SKM-1 treated with dmso at 0.1 percent for 144 hours (cell line): ENCODE results near the gene NOL12.
"Not testable (repeated sequence)": the region's sequence is repeated elsewhere in the genome, so short reads cannot be mapped to it uniquely, and the experiment has no call there.

Experiments used
- DNase-seq: peaks from one replicate; lab custom pipeline; 2025; ENCODE audit not compliant: unreplicated experiment; lab: John Stamatoyannopoulos, UW

NOL12 gene

DNA sequence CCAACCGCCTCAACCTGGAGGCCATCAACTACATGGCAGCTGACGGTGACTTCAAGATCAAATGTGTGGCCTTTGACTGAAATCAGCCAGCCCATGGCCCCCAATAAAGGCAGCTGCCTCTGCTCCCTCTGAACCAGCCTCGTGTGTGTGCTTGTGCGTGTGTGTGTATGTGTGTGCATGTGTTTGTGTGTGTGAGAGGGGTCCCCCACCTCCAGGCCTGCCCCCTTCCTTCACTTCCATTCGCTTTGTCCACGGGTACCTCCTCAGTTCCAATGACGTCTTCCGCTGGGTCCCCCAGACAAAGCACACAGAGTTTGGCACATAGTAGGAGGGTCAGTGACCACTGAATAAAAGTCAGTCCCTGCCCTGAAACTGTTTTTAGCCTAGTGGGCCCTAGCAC is 6.5 kb upstream of the NOL12 start:
- DNase-seq = no peak

DNA sequence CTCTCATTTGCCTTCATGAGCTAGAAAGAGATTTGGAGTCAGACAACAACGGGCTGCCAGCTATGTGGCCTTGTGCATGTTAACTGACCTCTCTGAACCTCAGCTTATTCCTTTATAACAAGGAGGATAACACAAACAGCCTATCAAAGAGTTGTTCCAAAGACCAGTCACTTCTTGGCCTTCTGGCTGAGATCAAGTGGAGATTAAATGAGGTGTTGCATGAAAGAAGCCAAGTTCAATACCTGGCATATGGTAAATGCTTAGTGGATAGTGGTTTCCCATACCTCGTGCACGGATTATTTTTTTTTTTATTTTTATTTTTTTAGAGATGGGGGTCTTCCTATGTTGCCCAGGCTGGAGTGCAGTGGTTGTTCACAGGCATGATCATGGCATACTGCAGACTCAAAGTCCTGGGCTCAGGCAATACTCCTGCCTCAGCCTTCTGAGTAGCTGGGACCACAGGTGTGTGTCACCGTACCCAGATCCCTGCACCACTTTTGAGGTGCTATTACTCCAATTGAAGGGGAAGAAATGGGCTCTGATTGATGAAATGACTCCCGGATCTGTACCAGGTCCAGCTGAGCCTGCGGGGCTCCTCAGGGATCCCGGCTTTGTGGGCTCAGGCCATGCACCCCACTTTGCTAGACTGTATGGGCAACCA is 5.8 kb upstream of the NOL12 start:
- no peak for DNase-seq

DNA sequence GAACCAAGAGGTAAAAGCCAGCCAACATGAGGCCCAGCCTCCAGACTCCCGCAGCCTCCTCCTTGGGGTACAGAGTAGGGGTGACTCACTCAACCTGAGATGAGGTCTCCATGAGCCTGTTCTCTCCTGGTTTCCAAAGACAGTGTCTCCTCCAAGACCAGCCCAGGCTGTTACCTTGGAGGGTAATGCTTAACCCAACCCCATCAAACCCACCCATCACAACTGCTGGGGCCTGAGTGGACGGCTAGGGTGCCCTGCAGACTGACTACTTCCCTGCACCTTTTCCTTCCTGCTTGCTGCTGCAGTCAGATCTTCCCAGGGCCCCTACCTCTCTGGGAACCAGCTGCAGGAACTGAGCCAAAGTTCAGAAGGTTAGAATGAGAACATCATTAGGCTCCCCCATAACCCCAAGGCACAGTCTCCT is 5.1 kb upstream of the NOL12 start:
- DNase-seq = peak; percentile 5

DNA sequence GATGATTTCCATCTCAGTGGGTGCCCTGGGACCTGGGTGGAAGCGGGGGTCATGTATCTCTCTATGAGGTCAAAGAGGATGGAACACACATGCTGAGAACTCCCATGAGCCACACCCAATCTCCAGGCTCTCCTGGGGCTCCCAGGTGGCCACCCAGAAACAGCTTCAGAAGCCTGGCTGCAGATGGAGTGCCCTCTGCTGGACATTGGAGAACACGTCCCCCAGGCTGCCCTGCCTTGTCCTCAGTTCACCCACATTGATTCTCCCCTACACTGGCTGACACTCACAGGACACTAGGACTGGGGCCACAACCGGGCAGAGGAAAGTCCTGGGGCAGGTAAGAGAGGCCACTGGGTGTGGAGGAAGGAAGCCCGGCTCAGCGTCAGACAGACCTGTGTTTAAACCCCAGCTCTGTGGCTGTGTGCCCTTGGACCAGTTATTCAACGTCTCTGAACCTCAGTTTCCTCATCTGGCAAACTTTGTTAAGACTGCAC is 4.5 kb upstream of the NOL12 start:
- peak; percentile 88 for DNase-seq

DNA sequence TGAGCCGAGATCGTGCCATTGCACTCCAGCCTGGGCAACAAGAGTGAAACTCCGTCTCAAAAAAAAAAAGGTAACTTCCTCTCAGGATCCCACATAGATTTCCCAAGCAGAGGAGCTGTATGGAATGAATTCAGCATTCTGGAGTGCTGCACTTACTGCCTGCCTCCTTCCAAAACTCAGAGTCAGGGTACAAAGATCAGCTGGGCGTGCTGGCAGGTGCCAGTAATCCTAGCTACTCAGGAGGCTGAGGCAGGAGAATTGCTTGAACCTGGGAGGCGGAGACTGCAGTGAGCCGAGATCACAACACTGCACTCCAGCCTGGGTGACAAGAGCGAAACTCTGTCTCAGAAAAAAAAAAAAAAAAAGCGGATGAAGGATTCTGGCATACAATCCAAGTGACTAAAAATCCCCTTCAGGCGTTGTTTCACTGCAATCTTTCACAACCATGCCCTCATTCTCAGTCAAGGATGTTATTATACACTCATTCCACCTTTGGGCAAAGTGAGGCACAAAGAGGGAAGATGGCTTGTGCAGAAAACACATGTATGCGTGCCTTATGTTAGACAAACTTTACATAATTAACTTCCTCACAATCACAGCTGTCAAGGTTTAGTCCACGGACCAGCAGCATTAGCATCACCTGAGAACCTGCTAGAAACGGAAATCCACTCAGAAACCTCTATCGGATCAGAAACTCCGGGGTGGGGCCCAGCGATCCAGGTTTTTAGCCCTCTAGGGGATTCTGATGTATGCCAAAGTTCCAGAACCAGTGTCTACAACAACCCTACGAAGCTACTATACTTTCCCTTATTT is 1.1 kb upstream of the NOL12 start:
- no peak for DNase-seq

DNA sequence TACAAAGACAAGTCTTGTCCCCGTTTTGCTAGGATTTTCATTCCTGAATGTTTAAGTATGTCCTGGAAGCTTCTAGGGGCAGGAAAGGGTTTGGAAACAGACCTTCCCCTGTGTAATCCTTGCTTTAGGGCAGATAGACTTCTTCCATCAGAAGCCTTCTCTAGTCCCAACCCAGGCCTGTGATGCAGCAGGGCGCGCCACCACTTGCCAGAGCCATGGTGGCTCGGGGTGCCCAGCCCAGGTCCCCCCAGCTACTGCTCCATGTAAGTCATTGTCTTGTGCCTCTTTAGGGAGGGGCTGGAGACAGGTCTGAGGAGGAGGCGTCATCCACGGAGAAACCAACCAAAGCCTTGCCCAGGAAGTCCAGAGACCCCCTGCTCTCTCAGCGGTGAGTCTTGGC is 4.3 kb downstream of the NOL12 start:
- no peak for DNase-seq

DNA sequence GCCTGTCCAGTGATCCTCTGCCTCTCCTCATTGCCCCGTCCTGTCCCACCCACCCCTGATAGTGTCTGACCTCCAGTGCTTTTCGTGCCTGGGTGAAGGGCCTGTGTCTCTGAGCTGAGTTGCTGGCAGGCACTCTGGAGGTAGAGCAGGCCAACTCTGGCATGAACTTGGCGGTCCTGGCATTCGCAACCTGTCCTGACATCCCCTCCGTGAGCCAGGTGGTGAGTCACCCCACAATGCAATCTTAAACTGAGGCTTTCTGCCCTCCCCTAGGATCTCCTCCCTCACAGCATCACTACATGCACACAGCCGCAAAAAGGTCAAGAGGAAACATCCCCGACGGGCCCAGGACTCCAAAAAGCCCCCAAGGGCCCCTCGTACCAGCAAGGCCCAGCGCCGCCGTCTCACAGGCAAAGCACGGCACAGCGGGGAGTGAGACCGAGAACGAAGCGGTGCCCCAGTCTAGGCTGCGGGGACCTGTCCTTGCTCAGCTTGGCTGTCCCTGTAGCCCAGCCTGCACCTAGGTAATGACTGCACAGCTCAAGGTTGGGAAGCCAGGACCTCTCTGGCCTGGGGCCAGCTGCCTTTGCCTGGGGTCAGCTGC is 4.9 kb downstream of the NOL12 start:
- DNase-seq = no peak

DNA sequence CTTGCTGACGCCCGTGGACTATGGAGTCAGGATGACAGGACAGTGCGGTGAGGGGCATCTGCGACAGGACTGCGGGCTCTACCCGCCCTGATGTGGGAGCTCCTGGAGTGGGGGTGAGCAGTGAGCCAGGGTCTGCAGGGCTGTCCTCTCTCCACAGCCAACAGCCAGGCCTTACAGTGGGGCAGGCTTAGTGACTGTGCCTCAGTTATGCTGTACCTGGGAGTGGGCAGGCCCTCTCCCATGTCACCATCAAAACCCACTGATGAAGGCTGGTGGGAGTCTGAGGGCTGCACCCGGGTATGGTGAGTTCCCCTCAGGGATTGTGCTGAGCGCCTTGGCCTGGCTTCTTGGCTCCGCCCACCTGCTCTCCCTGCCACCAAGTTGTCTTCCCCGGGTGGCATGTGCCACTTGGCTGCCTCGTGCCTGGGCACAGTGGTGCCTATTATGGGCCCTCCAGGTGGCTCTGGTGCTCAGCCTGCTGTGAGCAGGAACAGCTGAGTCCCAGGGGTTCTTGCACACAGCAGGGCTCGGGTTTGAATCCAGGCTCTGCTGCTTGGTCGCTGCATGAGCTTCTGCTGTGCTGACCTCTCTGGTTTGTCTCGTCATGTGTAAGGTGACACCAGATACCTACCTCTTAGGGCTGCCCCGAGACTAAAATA is 6.6 kb downstream of the NOL12 start:
- DNase-seq = no peak

DNA sequence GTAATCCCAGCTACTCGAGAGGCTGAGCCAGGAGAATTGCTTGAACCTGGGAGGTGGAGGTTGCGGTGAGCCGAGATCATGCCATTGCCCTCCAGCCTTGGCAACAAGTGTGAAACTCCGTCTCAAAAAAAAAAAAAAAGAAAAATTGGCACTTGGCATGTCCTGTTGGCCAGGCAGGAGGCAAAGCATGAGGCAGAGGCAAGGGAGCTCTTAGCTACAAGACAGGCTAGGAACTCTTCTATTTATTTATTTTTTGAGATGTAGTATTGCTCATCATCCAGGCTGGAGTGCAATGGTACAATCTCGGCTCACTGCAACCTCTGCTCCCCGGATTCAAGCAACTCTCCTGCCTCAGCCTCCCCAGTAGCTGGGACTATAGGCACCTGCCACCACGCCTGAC is 8.0 kb downstream of the NOL12 start:
- not testable (repeated sequence) for DNase-seq

DNA sequence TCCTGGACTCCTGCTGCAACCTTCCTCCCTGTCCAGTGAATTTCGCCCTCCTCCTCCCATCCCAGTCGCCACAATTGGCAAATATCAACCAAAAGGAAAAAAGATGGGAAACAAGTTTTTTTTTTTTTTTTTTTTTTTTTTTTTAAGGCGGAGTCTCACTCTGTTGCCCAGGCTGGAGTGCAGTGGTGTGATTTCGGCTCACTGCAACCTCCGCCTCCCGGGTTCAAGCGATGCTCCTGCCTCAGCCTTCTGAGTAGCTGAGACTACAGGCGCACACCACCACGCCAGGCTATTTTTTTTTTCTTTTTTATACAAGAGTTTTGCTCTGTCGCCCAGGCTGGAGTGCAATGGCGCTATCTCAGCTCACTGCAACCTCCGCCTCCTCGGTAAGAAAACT is 10.1 kb downstream of the NOL12 start:
- DNase-seq = not testable (repeated sequence)

DNA sequence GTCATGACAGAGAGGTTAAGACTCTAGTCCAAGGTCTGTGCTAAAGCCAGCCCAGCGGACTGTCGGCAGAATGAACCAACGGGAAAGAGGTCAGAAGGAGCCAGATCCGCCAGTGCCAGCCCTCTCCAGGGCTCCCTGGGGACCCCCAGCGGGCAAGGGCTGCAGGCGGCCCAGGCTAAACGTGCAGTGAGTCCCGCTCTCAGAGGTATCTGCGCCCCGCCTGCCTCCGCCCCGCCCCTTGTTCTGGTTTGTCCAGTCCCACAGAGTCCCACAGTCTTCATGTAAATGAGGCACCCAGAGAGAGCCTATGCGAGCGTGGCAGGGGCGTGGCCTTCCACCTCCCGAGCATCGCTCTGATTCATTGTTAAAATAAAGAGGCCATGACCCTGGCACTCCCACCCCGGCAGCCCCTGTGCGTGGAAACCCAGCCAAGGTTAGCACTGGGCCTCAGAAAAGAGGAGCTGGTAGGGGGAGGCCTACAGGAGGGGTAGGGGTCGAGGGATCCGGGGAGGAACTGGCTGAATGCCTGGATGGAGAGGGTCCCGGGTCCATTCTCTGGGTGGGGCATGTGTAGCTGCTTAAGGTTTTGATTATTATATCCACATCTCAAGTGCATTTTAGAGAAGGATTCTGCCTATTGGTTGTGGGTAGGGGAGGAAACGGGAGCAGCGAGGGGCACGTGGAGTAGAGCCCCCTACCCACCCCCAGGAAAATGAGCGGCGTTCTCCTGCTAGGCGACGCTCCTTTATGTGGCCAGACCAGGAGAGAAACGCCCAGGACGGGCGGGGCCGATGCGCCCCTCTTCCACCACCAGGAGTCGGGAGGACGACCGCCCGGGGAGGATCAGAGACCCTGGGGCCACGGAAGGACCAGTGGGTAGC is 10.8 kb downstream of the NOL12 start, which contains the start of gene TRIOBP:
Gene TRIOBP (plus strand): TSS at position 392 of the 881 bp plus-strand sequence. CDS start 4,318 bp downstream, outside the sequence.
- DNase-seq = no peak

DNA sequence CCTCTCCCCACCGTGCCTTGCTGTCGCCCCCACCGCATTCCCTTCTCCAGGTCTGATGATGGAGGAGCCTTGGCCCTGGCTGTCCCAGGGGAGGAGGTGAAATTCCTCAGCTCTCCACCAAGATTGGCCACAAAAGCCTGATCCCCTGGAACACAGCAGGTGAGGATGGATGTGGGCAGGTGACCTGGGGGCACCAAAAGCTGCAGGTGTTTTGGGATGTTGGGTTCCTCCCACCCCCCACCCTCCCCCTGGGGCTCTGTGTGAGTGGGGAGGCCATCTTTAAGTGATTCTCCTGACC is 11.3 kb downstream of the NOL12 start:
- DNase-seq = no peak

DNA sequence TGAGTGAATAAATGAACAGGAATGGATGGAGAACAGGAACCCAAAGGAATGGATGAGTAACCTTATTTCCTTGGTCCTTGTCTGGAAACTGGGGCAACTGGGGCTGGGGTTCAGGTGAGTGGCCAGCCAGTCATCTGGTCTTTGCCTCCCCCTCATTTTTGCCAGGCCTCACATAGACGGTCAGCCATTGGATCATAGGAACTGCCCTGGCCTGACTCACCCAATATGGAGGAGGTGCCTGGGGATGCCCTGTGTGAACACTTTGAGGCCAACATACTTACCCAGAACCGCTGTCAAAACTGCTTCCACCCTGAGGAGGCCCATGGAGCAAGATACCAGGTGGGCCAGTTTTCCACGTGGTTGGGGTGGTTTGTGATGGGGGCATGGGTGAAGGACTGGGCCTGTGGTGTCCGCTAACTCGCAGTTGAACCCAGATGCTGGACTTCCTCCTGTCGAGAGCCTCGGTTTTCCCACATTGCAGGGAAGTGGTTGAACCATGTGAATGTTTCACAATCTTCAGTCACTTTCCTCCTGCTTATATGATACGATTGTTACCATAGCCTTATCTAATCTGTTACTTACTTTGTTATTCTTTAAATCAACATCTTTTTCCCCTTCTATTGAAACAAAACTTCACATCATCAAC is 15.1 kb downstream of the NOL12 start:
- DNase-seq = peak; percentile 66

DNA sequence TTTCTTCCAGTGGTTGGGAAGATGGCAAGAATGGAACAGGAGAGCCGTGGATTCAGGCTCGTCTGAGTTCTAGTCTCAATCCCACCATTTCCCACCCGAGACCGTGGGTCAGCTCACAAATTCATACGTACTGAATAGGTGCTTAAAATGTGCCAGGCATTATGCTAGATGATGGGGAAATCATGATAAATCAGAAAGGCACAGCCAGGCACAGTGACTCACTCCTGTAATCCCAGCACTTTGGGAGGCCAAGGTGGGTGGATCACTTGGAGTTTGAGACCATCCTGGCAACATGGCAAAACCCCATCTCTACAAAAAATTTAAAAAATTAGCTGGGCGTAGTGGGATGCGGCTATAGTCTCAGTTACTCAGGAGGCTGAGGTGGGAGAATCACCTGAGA is 17.8 kb downstream of the NOL12 start:
- no peak for DNase-seq

DNA sequence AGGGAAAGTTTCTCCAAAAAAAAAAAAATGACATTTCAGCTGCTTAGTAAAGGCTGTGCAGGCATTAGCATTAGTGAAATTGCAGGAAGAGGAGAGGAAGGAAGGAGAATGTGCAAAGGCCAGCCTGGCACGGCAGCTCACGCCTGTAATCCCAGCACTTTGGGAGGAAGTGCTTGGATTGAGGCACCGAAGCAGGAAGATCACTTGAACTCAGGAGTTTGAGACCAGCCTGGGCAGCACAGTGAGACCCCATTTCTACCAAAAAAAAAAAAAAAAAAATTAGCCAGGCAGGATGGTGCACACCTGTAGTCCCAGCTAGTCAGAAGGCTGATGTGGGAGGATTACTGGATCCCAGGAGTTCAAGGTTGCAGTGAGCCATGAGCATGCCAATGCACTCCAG is 18.5 kb downstream of the NOL12 start:
- no peak for DNase-seq

DNA sequence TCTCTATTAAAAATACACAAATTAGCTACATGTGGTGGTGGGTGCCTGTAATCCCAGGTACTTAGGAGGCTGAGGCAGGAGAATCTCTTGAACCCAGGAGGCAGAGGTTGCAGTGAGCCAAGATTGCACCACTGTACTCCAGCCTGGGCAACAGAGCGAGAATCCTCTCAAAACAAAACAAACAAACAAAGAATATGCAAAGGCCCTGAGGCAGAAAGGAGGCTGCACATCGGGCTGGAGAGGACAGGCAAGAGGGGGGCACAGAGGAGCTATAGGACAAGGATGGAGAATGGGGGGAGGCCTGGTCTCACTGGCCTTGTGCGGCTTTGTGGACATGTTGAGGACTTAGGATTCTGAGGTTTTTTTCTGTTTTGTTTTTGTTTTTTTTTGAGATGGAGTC is 19.1 kb downstream of the NOL12 start:
- no peak for DNase-seq

DNA sequence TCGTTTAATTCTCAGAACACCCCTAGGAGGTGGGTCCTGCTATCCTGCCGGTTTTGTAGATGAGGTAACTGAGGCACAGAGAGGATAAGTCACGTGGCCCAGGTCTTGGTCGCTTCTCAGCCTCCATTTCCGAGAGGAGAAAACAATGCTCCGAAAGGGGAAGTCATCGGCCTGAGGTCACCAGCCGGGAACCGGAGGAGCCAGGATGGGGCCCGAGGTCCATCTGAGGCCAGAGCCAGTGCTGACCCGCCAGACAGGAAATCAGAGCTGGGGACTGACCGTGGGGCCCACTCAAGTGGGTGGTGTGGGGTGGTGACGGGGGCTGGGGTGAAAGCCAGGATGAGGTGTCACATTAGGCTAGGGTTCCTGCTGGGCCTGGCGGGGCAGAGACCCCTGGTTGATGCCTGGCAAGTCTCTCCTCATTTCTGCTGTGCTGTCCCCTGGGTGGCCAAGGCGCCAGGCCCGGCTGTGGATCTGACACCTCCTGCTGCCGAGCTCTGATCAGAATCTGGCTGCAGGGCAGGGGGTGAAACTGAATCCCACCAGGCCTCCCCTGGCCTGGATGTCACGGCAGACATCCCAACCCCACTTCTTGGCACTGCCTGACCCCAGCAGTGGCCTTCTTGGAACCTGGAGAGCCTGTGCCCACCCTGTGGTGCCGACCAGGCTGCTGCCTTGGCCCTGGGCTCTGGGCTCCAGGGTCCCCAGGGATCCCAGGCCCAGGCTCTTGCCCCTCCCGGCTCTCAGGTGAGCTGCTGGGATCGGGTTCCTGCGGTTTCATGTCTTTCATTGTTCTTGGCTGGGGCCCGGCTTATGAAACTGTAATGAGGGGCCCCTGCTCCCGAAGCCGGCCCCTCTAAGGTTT is 22.7 kb downstream of the NOL12 start:
- DNase-seq = no peak

DNA sequence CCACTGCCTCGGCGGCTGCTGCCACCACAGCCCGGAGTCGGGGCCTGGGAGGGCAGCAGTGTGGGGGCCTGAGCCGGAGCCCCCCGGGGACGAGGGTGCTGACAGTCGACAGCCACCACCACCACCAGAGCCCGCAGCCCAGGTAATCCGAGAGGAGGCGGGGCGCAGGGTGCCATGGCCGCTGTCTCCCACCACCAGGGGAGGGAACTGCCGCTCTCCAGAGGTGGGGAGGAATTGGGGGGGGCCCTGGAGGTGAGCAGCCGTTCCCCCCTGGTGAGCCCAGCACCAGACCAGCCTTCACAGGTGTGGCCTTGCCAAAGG is 23.3 kb downstream of the NOL12 start:
- no peak for DNase-seq

DNA sequence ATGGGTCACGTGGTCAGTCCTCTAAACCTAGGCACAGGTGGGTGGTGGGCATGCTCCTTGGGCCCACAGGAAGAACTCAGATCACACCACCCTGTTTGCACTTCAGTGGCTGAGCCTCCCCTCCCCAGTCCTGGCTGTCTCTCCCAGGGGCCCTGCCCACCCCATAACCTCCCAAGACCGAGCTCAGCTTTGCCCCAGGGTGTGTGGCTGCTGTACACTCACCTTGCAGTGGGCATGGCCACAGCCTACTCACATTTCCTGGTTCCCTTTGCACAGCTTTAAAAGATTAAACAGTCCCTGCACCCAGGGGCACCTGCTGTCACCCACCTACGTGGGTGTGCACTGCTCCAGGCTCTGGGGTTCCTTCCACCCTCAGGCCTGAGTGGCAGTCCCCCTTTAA is 24.5 kb downstream of the NOL12 start:
- DNase-seq = no peak
